Stimulated activated CD8-positive, alpha-beta memory T cell treated with anti-CD3 and anti-CD28 coated beads, Interleukin-2, amount 100 ng/mL, for 1 hour (primary cell): ENCODE results near the gene WDR38.
"Not testable (repeated sequence)": the region's sequence is repeated elsewhere in the genome, so short reads cannot be mapped to it uniquely, and the experiment has no call there.

Source experiments
- DNase-seq, 2 donors: peaks; one replicate each; pipeline ENCODE4 v3.0.0-alpha.2; 2020; ENCODE audit warnings: low read depth in 2 of 2

WDR38 gene

GRCh38 chr9:124831642-124832364 is 21.5 kb upstream of the WDR38 start:
- DNase-seq: no peak

- no peak for DNase-seq
These were observed 18.7 kb upstream of the WDR38 start for GRCh38 chr9:124834591-124834990.

DNA sequence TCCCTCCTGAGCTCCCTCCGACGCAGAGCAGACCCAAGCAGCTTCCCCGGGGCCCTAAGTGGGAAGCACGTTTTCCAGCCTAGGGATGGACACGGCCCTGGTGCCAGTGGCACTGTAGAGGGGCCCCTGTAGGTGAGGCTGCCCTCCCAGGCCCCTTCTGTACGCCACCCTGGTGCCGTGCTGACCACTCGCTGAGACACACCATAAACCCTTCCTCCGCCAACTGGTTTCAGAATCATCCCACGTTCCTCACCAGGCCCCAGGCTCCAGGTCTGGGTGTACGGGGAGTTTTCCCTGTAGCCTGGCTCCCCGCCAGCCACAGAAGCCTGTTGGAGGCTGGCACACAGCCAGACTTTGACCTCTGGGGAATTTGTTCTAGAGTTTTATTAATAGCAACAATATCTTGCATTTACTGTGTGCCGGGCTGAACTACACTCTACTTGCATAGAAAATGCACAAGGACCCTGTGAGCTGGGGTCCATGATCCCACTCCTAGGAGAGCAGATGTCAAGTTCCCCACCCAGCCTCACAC is 18.2 kb upstream of the WDR38 start:
- no peak for DNase-seq

GRCh38 chr9:124838132-124838531 is 15.1 kb upstream of the WDR38 start:
- DNase-seq: not testable (repeated sequence)

DNA sequence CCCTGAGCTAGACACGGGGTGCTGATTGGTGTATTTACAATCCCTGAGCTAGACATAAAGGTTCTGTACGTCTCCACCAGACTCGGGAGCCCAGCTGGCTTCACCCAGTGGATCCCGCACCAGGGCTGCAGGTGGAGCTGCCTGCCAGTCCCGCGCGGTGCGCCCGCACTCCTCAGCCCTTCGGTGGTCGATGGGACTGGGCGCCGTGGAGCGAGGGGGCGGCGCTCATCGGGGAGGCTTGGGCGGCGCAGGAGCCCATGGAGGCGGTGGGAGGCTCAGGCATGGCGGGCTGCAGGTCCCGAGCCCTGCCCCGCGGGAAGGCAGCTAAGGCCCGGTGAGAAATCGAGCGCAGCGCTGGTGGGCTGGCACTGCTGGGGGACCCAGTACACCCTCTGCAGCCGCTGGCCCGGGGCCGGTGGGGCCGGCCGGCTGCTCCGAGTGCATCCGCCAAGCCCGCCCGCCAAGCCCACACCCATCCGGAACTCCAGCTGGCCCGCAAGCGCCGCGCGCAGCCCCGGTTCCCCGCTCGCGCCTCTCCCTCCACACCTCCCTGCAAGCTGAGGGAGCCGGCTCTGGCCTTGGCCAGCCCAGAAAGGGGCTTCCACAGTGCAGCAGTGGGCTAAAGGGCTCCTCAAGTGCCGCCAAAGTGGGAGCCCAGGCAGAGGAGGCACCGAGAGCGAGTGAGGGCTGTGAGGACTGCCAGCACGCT is 14.5 kb upstream of the WDR38 start:
- DNase-seq: not testable (repeated sequence)

DNA sequence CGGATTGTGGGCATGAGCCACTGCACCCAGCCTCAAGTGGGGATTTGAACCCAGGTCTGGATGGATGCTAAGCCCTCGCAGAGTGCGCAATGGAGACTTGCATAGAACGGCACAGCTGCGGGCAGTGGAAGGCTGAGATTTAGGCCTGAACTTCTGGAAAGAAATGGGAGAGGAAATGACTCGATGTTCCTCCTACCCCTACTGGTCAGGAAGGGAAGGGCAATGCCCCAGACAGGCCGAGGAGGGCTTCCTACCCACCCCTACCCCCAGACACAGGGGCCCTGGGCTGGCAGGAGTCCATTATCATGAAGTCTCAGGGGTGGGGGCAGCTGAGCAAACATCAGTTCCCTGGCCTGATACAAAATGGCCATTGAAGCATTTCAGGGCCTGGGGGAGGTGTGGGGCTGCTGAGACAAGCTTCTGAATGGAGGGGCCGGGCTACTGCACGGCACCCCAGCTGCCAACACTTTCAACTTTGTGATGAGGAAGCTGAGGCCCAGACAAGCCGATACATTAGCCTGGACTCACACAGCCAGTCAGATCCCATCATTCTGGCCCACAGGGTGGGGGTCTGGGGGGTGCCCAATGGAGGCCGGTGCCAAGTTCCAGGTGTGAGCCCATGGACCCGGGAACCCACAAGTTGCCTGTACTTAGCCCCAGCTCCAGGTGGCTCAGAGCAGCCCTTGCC is 13.5 kb upstream of the WDR38 start:
- DNase-seq: no peak

DNA sequence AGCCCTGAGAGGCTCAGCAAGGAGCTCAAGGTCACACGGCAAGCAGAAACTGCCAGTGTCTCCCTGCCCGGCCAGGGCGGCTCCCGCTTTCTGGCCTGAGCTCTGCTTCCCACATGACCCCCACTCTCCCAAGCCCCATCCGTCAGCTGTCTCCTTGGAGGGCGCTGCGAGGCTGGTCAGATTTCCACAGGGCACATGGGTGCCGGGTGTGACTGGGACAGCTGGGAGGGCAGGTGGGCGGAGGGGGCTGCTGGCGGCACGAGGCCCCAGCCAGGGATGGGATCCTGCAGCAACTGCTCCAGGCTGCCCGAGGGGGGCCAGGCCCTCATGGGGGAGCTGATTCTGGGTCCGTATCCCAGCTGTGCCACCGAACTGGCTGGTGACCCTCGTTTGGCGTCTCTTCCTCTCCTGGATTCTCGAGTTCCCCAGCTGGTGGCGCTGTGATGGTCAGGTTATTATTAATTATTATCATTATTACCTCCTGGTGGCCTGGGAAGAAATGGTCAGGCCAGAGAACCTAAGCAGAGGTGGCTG is 12.9 kb upstream of the WDR38 start:
- no peak for DNase-seq

DNA sequence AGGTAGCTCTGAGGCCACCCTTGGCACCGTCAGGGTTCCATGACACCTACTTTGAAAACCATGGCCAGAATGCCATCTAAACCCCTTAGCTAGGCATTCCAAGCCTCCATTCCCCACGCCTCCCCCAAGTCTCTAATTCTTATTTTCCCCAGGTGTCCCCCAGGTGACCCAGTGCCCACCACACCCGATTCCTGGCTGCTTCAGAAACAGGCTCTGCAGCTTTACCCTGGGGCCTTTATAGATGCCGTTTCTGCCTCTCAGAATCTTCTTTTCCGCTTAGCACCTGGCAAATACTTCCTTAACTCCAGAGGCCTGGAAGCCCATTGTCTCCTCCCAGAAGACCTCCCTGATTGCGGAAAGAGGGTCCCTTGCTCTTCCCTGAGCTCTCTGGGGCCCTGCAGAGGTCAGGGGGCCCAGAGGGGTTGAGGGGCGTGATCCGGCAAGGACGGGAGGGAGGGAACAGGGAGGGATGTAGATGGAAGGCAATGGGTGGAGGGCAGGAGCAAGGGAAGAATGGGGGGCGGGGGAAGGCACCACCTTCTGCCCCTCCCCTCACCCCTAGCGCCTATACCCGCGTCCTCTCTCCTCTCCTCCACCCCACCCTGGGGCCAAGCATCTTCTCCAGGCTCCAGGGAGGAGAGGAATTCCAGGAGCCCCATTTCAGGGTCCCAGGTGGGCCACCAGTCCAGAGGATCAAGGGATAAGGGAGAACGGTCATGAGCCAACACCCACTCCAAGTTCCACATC is 12.0 kb upstream of the WDR38 start:
- no peak for DNase-seq

- no peak for DNase-seq
These were observed 9.7 kb upstream of the WDR38 start for GRCh38 chr9:124843456-124844034.

DNA sequence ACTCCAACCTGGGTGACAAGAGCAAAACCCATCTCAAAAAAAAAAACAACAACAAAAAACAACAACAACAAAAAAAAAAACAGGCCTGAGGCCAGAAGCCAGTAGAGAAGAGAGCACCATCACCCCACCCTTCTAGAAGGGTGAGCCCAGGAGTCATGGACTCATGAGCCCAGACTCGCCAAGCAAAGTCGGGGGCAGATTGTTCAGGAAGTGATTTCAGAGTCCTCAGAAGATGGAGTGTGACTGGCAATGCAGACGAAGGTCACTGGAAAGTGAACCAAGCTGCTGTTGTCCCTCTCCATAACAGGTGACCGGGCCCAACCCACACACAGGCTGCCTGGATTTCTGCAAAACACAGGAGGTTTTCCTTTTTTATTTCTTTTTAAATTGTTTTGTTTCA is 9.0 kb upstream of the WDR38 start:
- DNase-seq: no peak

- DNase-seq: not testable (repeated sequence)
These were observed 6.8 kb upstream of the WDR38 start for GRCh38 chr9:124846467-124846866.

DNA sequence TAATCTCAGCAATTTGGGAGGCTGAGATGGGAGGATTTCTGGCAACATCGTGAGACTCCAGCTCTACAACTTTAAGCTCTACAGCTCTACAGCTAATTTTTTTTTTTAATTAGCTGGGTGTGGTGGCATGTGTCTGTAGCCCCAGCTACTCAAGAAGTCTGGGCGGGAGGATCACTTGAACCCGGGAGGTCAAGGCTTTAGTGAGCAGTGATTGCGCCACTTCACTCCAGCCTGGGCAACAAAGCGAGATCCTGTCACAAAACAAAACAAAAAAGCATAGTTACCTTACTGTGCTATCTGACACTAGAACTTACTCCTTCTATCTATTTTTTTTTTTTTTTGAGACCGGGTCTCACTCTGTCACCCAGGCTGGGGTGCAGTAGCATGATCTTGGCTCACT is 6.3 kb upstream of the WDR38 start:
- DNase-seq: no peak

GRCh38 chr9:124849801-124850200 is 3.5 kb upstream of the WDR38 start:
- no peak for DNase-seq

DNA sequence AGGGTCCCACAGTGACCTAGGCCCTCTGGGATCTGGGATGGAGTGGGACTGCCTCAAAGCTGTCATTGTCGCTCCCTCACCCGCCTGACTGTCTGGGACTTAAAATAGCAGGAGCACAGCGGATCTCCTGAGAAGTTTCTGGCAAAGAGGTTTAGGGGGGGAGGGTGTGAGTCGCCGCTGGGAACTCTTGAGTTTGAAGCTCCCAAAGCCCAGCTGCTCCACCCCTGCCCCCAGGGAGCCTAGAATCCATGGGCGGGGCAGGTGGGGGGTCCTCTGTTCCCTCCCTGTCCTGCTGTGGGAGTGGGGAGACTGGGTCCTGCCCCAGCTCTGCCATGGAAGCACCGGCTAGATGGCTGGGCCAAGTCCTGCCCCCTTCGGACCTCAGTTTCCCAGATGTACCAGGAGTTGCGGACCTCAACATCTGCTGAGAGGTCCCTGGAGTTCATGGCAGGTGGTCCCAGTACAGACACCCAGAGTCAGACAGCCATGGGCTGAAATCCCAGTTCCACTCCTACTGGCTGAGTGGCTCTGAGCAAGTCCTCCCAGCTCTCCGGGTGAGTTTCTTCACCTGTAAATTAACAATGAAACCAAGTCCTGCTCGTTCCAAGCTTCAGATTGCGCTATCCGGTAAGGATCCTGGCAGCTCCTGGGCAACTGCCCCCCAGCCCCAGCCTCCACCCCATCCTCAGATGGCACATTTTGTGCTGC is 985 bp upstream of the WDR38 start:
- no peak for DNase-seq

DNA sequence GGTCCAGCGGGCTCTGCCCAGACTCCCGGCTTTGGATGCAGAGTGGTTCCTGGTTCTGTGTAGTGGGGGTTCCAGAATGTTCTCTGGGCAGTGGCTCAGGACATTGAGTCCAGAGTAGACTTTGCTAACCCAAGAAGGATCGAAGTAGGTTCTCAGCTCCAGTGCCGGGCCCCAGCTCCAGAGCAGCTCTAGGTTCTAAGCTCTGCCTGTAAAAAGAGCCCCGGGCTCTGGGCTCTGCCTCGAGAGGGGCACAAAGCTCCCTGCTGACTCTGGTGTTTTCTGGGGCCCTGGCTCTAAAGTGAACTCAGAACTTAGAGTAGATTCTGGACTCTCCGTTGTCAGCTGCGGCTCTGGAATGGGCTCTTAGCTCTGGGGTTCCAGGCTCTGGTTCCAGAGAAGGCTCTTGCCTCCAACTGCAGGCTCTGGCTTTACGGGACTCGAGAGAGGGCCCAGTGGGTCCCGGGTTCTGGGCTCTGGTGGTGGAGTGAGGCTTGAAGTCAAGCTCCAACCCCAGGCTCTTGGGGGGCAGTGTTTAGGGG is 414 bp downstream of the WDR38 start:
- DNase-seq: no peak

GRCh38 chr9:124854161-124854560 is 901 bp downstream of the WDR38 start:
- DNase-seq: no peak

DNA sequence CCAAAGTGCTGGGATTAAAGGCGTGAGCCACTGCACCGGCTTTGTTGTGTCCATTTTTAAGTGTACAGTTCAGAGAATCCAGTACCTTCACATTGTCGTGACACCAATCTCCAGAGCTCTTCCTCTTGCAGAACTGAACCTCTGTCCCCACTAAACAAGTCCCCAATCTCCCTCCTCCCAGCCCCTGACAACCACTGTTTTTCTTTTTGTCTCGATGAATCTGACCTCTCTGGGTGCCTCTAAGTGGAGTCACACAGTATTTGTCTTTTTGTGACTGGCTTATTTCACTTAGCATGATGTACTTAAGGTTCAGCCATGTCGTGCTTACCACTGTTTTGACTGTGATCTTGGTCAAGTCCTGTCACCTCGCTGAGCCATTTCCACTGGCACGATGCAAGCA is 1.6 kb downstream of the WDR38 start:
- DNase-seq: no peak

GRCh38 chr9:124855566-124855943 is 2.3 kb downstream of the WDR38 start:
- no peak for DNase-seq

- no peak for DNase-seq
These were observed 2.9 kb downstream of the WDR38 start for GRCh38 chr9:124855944-124856765.
